Activated CD8-positive, alpha-beta T cell treated with anti-CD3 and anti-CD28 coated beads, Interleukin-2, amount 10 ng/mL, durations not matched to agents 7 days and 5 days (primary cell): ENCODE measurements around the gene CCDC66. TPM values are rescaled to one million over a fixed set of nuclear protein-coding genes. Genes with fewer than 3 reads are reported as not detected.
"Not testable (repeated sequence)": the region's sequence is repeated elsewhere in the genome, so short reads cannot be mapped to it uniquely, and the experiment has no call there.

Experiments used
- ATAC-seq: fragments of 150-1000 bp; cut with Tn5 transposase; one replicate; pipeline ENCODE4 v1.10.0; 2021; ENCODE audit warnings: moderate library complexity
- CTCF ChIA-PET: fragments of 350-600 bp; sonication (Branson Sonifier 250); formaldehyde crosslinking; loops from one replicate; lab custom pipeline; 2021; ENCODE audit warnings: antibody characterized with exemption; lab: Charles Lee
- POLR2A ChIA-PET: fragments of 350-600 bp; sonication (Branson Sonifier 250); formaldehyde crosslinking; loops from one replicate; lab custom pipeline; 2021; ENCODE audit warnings: antibody characterized with exemption; lab: Charles Lee
- DNase-seq: peaks from one replicate; pipeline ENCODE4 v3.0.0-alpha.2; 2020
- H3K27ac Mint-ChIP-seq: one replicate; pipeline ENCODE4 v1.8.0; 2021; ENCODE audit warnings: mild to moderate bottlenecking, mixed read lengths
- H3K27me3 Mint-ChIP-seq: one replicate; pipeline ENCODE4 v1.8.0; 2021; ENCODE audit warnings: low read depth, mixed read lengths
- H3K36me3 Mint-ChIP-seq: one replicate; pipeline ENCODE4 v1.8.0; 2021; ENCODE audit warnings: low read depth, mixed read lengths
- H3K4me1 Mint-ChIP-seq: one replicate; pipeline ENCODE4 v1.8.0; 2021; ENCODE audit warnings: low read depth, mixed read lengths
- H3K4me3 Mint-ChIP-seq: one replicate; pipeline ENCODE4 v1.8.0; 2021; ENCODE audit warnings: mild to moderate bottlenecking, mixed read lengths
- H3K9me3 Mint-ChIP-seq: one replicate; pipeline ENCODE4 v1.8.0; 2022; ENCODE audit warnings: mixed read lengths; ENCODE audit not compliant: insufficient read depth
- total RNA-seq, 2 experiments: library from RNA; stranded (reverse); gene quantifications; one replicate each; pipeline ENCODE4 v1.2.3, GENCODE V29; 2021

CCDC66 gene
- total RNA-seq, 2 experiments from 2014 or later, result 25.0 to 26.2 TPM

DNA sequence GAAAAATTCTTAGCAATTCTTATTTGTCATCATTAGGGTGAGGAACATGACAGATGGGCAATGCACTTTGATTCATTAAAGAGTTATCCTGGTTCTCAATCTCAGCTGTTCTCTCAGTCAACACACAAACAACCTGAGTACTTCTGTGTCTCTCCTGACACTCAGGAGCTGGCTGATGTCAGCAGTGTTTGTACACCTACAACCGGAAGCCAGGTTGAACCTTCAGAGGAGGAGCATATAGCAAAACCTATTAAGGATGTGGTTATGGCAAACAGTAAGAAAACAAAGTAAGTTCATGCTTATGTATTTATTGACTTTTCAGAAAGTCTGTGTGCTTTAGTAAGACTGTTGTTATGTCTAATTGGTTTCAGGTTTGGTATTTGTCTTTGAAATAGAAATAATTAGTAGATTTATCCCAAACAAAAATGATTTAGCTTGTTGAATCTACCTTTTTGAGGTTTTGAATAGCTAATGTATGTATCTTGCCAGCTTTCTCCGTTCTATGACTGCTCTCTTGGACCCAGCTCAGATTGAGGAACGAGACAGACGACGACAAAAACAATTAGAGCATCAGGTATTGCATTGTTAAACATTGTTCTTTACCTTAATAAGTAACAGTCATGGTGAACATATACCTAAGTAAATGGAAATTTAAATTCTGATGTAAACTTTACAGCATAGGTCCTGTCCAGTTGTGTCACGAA, 36.6 kb downstream of the CCDC66 start:
- H3K4me1 Mint-ChIP-seq, result peaks cover 26% of the 10 kb centered on the region
- H3K9me3 Mint-ChIP-seq, result peaks cover 4% of the 10 kb centered on the region
- H3K27me3 Mint-ChIP-seq, result no peaks in the 10 kb centered on the region
- POLR2A ChIA-PET, result interaction anchor here (1.0 to 1.6 kb wide), 2 partner anchors 37 to 89 kb away, joined by 3 to 6 read pairs; partner anchors contain the start of genes CCDC66 and TASOR
- DNase-seq, result peak; percentile 77
- CTCF ChIA-PET, result interaction anchor here (0.9 to 1.5 kb wide), 4 partner anchors 10 to 36 kb away, joined by 3 to 15 read pairs (median 5); partner anchors contain the start of gene CCDC66
- peak overlapping the region; percentile 80 for H3K27ac Mint-ChIP-seq
- peak overlapping the region; percentile 15 for H3K4me3 Mint-ChIP-seq
- H3K36me3 Mint-ChIP-seq, result peaks cover 38% of the 10 kb centered on the region
- peak; percentile 99 for ATAC-seq

DNA sequence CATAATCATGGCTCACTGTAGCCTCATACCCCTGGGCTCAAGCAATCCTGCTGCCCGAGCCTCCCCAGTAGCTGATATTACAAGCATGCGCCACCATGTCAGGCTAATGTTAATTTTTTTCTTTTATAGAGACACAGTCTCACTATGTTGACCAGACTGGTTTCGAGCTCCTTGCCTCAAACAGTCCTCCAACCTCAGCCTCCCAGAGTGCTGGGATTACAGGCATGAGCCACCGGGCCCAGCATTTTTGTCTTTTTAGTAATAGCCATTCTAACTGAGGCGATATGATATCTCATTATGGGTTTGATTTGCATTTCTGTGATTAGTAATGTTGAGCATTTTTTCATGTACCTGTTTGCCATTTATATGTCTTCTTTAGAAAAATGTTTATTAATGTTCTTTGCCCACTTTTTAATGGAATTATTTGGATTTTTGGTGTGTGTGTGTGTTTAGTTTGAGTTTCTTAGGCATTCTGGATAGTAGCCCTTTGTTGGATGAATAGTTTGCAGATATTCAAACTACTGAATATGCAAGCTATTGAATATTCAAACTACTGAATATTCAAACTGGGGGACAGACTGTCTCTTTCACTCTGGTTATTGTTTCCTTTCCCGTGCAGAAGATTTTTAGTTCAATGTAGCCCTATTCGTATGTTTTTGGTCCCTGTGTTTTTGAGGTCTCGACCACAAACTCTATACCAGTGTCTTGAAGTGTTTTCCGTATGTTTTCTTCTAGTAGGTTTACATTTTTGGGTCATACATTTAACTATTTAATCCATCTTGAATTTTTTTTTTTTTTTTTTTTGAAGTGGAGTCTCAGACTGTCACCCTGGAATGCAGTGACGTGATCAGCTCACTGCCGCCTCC, 39.2 kb downstream of the CCDC66 start:
- Mint-ChIP-seq H3K9me3 (peaks cover 4% of the 10 kb centered on the region), H3K4me3 (no peak overlapping the region), H3K27me3 (no peaks in the 10 kb centered on the region), H3K27ac (no peak overlapping the region), H3K4me1 (peaks cover 32% of the 10 kb centered on the region), H3K36me3 (peaks cover 63% of the 10 kb centered on the region)
- ChIA-PET CTCF (no interaction called here), POLR2A (no interaction called here)
- ATAC-seq (no peak), DNase-seq (no peak)

DNA sequence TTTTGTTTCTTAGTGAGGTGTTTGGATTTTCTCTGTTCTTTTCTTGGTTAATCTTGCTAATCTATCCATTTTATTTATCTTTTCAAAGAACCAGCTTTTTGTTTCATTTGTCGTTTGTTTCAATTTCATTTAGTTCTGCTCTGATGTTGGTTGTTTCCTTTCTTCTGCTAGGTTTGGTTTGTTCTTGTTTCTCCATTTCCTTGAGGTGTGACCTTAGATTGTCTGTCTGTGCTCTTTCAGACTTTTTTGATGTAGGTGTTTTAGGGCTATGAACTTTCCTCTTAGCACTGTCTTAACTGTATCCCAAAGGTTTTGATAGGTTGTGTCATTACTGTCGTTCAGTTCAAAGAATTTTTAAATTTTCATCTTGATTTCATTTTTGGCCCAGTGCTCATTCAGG, 51.5 kb downstream of the CCDC66 start:
- Mint-ChIP-seq H3K4me3 (peak overlapping the region; percentile 34), H3K9me3 (peaks cover 36% of the 10 kb centered on the region), H3K36me3 (peaks cover 96% of the 10 kb centered on the region), H3K4me1 (peaks cover 62% of the 10 kb centered on the region), H3K27ac (peak overlapping the region; percentile 51)
- ATAC-seq, POLR2A ChIA-PET, DNase-seq, H3K27me3 Mint-ChIP-seq: not testable (repeated sequence)
- CTCF ChIA-PET, result interaction anchor here (1.7 kb wide), 1 partner anchor 15 kb away, joined by 6 read pairs; no protein-coding TSS in a partner anchor

DNA sequence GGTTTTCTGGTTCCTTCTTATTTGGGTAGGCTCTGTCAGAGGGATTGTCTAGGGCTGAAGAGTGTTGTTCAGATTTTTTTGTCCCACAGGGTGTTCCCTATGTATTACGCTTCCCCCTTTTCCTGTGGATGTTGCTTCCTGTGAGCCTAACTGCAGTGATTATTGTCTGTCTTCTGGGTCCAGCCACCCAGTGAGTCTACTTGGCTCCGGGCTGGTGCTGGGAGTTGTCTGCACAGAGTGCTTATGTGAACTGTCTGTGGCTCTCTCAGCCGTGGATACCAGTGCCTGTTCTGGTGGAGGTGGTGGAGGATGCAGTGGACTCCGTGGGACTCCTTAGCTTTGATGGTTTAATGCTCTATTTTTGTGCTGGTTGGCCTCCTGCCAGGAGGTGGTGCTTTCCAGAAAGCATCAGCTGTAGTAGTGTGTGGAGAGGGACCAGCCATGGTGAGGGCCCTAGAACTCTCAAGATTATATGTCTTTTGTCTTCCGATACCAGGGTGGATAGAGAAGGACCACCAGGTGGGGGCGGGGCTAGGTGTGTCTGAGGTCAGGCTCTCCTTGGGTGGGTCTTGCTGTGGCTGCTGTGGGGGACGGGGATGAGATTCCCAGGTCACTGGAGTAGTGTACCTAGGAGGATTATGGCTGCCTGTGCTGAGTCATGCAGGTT, 53.8 kb downstream of the CCDC66 start:
- POLR2A ChIA-PET, result no interaction called here

DNA sequence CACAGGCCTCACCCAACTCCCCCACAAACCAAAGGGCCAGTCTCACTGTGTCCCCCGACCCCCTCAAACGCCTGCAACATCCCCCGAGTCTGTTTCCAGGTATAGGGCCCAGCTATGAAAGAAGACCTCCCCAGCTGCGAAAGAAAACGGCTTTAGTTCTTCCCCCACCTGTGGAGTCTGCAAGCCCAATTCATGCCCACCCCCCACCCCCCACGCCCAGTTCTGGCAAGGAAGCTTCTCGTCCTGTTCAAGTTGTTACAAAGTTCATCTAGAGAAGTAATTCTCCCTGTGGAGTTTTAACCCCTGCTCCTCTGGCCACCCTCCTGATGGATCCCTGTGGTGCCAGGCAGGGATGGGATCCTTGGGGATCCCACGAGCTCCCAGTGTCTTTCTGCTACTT, 54.4 kb downstream of the CCDC66 start:
- ChIA-PET POLR2A (no interaction called here), CTCF (interaction anchor here (0.7 to 1.0 kb wide), 2 partner anchors 14 to 54 kb away, joined by 3 read pairs; partner anchors contain the start of gene CCDC66)
- no peak for ATAC-seq
- no peak overlapping the region for H3K4me3 Mint-ChIP-seq
- DNase-seq, result no peak
- H3K4me1 Mint-ChIP-seq, result peaks cover 67% of the 10 kb centered on the region
- H3K27ac Mint-ChIP-seq, result peak overlapping the region; percentile 51
- H3K9me3 Mint-ChIP-seq, result peaks cover 29% of the 10 kb centered on the region
- no peaks in the 10 kb centered on the region for H3K27me3 Mint-ChIP-seq
- H3K36me3 Mint-ChIP-seq, result peaks cover 80% of the 10 kb centered on the region

More for the DNA sequence above, 53.8 kb downstream of the CCDC66 start:
- Mint-ChIP-seq H3K27ac (peak overlapping the region; percentile 35), H3K27me3 (no peaks in the 10 kb centered on the region), H3K36me3 (peaks cover 80% of the 10 kb centered on the region), H3K9me3 (peaks cover 29% of the 10 kb centered on the region), H3K4me1 (peaks cover 64% of the 10 kb centered on the region), H3K4me3 (no peak overlapping the region)
- CTCF ChIA-PET, result no interaction called here
- DNase-seq (no peak), ATAC-seq (no peak)

DNA sequence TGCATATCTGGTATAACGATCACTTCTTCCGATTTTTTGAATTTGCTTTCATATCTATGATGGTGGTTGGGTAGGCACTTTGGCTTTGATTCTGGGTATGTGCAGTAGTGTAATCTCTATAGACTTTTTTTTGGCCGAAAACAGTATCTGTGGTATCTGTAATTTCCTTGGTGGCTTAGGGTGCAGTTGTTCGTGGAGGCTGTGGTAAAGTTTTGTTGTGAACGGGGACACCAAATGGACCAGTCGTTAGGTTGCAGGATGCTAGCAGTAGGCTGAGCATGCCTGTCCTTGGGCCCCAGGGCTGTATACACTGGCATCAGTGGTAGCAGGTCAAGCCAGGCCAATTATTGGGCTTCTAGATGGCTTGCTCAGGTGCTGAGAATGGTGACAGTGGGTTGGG, 55.2 kb downstream of the CCDC66 start:
- DNase-seq (peak; percentile 53), ATAC-seq (peak; percentile 72)
- Mint-ChIP-seq H3K36me3 (peaks cover 79% of the 10 kb centered on the region), H3K9me3 (peaks cover 22% of the 10 kb centered on the region), H3K4me3 (peak overlapping the region; percentile 0), H3K4me1 (peaks cover 74% of the 10 kb centered on the region), H3K27me3 (no peaks in the 10 kb centered on the region), H3K27ac (peak overlapping the region; percentile 51)
- CTCF ChIA-PET, result interaction anchor here (1.0 to 1.3 kb wide), 2 partner anchors 30 to 55 kb away, joined by 3 to 4 read pairs; partner anchors contain the start of gene CCDC66
- POLR2A ChIA-PET, result no interaction called here

DNA sequence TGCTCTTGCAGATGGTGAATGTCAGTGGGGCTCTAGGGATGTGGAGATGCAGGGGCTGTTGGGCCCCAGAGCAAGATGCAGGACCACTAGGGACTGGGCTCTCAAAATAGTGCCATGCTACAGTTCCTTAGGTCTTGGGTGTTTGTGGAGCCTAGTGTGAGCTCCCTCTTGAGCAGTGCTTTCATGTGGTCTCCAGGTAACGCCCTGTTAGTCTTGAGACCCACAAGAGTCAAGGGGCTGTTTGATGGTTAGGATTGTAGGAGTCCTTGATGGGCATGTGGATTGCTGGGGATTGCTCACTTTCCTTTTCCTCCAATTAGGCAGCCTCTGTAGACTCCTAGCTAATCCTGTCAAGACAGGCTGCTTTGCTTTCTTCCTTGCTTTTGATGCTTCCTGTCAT, 56.0 kb downstream of the CCDC66 start:
- peaks cover 68% of the 10 kb centered on the region for H3K4me1 Mint-ChIP-seq
- H3K36me3 Mint-ChIP-seq, result peaks cover 78% of the 10 kb centered on the region
- no peak overlapping the region for H3K27ac Mint-ChIP-seq
- no peaks in the 10 kb centered on the region for H3K27me3 Mint-ChIP-seq
- CTCF ChIA-PET, result interaction anchor here (1.3 kb wide), 1 partner anchor 29 kb away, joined by 4 read pairs; no protein-coding TSS in a partner anchor
- POLR2A ChIA-PET, result no interaction called here
- peak; percentile 49 for ATAC-seq
- no peak for DNase-seq
- no peak overlapping the region for H3K4me3 Mint-ChIP-seq
- peaks cover 17% of the 10 kb centered on the region for H3K9me3 Mint-ChIP-seq

DNA sequence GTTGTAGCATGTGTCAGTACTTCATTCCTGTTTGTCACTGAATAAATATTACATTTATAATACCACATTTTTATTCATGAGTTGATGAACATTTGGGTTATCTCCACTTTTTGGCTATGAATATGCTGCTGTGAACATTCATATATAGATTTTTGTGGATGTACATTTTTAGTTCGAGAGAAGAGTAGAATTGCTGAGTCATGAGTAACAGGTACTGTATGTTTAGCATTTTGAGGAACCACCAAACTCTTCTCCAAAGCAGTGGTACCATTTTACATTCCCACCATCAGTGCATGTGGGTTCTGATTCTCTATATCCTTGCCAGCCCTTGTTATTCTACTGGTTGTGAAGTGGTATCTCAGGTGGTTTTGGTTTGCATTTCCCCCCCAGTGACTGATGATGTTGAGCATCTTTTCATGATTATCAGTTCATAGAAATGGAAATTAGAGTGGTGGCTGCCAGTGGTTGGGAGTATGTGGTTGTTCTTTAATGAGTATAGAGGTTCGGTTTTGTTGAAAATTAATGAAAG, 59.6 kb downstream of the CCDC66 start:
- Mint-ChIP-seq H3K4me3 (no peak overlapping the region), H3K4me1 (peaks cover 32% of the 10 kb centered on the region), H3K36me3 (peaks cover 74% of the 10 kb centered on the region), H3K27me3 (no peaks in the 10 kb centered on the region), H3K9me3 (no peaks in the 10 kb centered on the region), H3K27ac (no peak overlapping the region)
- DNase-seq, result peak; percentile 31
- ChIA-PET POLR2A (interaction anchor here (0.9 kb wide), 1 partner anchor 9 kb away, joined by 4 read pairs; no protein-coding TSS in a partner anchor), CTCF (interaction anchor here (1.5 kb wide), 1 partner anchor 18 kb away, joined by 3 read pairs; no protein-coding TSS in a partner anchor)
- ATAC-seq, result no peak

DNA sequence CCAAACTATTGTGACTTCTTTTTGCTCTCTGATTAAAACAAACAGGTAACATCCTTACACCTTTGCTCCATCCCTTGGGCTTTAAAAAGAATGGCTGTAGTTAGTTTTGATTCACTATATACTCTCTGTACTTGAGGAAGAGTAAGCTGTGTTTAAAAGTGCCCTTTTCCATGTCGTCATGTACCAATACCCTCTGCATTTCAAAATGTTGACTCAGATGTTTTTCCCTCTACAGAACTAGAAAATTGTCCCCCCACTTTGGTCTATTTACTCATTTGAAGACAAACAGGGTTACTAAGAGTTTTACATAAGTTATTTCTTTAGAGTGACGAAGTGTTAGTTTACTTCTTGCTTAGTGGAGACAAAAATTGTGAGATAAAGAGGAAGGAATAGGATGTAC, 63.4 kb downstream of the CCDC66 start:
- H3K36me3 Mint-ChIP-seq, result peaks cover 74% of the 10 kb centered on the region
- peak overlapping the region; percentile 10 for H3K27ac Mint-ChIP-seq
- ChIA-PET CTCF (no interaction called here), POLR2A (interaction anchor here (0.5 kb wide), 1 partner anchor 22 kb away, joined by 3 read pairs; no protein-coding TSS in a partner anchor)
- no peak for ATAC-seq
- peaks cover 11% of the 10 kb centered on the region for H3K4me1 Mint-ChIP-seq
- H3K4me3 Mint-ChIP-seq, result no peak overlapping the region
- no peak for DNase-seq
- H3K9me3 Mint-ChIP-seq, result no peaks in the 10 kb centered on the region
- H3K27me3 Mint-ChIP-seq, result no peaks in the 10 kb centered on the region

DNA sequence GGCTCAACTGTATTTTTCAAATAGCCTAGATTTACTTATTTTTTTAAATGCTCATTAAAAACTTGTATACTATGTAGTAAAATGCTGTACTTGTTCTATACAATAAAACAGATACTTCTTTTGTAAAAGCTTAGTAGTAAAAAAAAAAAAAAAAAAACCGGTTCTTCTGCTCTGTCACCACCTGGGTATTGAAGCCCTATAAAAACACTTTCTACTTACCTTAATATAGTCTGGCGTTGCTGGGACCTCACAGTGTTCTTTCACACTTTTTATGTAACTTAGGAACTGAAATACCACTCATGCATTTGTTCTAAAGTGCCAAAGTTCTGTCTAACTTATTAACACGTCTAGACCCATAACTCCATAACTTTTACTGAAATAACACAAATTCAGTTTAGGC, 64.7 kb downstream of the CCDC66 start:
- ChIA-PET POLR2A (no interaction called here), CTCF (no interaction called here)
- Mint-ChIP-seq H3K36me3 (peaks cover 67% of the 10 kb centered on the region), H3K4me3 (no peak overlapping the region), H3K27ac (no peak overlapping the region), H3K9me3 (no peaks in the 10 kb centered on the region), H3K27me3 (no peaks in the 10 kb centered on the region), H3K4me1 (peaks cover 5% of the 10 kb centered on the region)
- DNase-seq (no peak), ATAC-seq (no peak)

DNA sequence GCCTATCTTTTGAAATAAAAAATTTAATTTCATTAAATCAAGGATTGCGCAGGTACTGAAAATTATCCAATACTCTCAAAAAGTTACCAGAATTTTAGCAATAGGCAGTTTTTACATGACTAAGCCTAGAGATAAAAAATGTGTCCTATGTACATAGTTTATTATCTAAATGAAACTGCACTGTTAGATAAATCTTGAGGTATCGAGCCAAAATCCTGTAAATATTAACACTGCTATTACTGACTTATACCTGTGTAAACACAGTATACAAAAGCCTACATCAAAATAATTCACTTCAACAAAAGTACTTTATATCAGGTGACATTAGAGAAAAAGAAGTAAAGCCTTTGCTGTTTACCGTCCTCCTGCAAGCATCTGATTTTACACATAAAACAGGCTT, 65.4 kb downstream of the CCDC66 start:
- no peaks in the 10 kb centered on the region for H3K4me1 Mint-ChIP-seq
- no peak overlapping the region for H3K4me3 Mint-ChIP-seq
- ChIA-PET POLR2A (interaction anchor here (0.6 kb wide), 1 partner anchor 8 kb away, joined by 3 read pairs; no protein-coding TSS in a partner anchor), CTCF (no interaction called here)
- no peaks in the 10 kb centered on the region for H3K9me3 Mint-ChIP-seq
- H3K27ac Mint-ChIP-seq, result no peak overlapping the region
- no peak for ATAC-seq
- no peaks in the 10 kb centered on the region for H3K27me3 Mint-ChIP-seq
- peaks cover 68% of the 10 kb centered on the region for H3K36me3 Mint-ChIP-seq
- DNase-seq, result no peak
